Suprapubic skin (tissue), 4 donors: ENCODE results near the gene SUSD6. TPM values are rescaled to one million over a fixed set of nuclear protein-coding genes. Genes with fewer than 3 reads are reported as not detected.
"Not testable (repeated sequence)": the region's sequence is repeated elsewhere in the genome, so short reads cannot be mapped to it uniquely, and the experiment has no call there.

Experiments
- DNase-seq, 2 donors: peaks; one replicate each; pipeline ENCODE4 v3.0.0-alpha.2; 2019; ENCODE audit warnings: low spot score in 2 of 2
- H3K27ac ChIP-seq: fragments of 200-600 bp; sonication (generic); one replicate; pipeline ENCODE4 v1.5.1; 2019
- H3K27me3 ChIP-seq: fragments of 200-600 bp; sonication (generic); one replicate; pipeline ENCODE4 v1.5.1; 2019
- H3K36me3 ChIP-seq: fragments of 200-600 bp; sonication (generic); one replicate; pipeline ENCODE4 v1.5.1; 2019
- H3K4me1 ChIP-seq: fragments of 200-600 bp; sonication (generic); one replicate; pipeline ENCODE4 v1.5.1; 2019
- H3K4me3 ChIP-seq: fragments of 200-600 bp; sonication (generic); one replicate; pipeline ENCODE4 v1.5.1; 2019; ENCODE audit warnings: mild to moderate bottlenecking
- H3K9me3 ChIP-seq: fragments of 200-600 bp; sonication (generic); one replicate; pipeline ENCODE4 v1.5.1; 2019
- EP300 ChIP-seq: sonication (generic); formaldehyde crosslinking; IDR thresholded peaks from one replicate; pipeline ENCODE4 v1.6.1; 2017; ENCODE audit warnings: antibody characterized with exemption
- POLR2A ChIP-seq, 2 donors: fragments of 450-650 bp; IDR thresholded peaks; one replicate each; pipeline ENCODE4 v1.6.1; 2017; ENCODE audit warnings: antibody characterized with exemption in 2 of 2, mild to moderate bottlenecking in 2 of 2, moderate library complexity in 2 of 2
- POLR2AphosphoS5 ChIP-seq, 3 donors: sonication (generic); formaldehyde crosslinking; IDR thresholded peaks; one replicate each; pipeline ENCODE4 v1.6.1; 2017; ENCODE audit warnings: antibody characterized with exemption in 3 of 3
- WGBS: methylation state at CpG from one replicate; pipeline ENCODE4 v1.1.5; 2018; 5-methylcytosine and 5-hydroxymethylcytosine counted together
- total RNA-seq, 4 donors: library from RNA; depleted of rRNA; stranded (reverse); fragments of >200 nt; gene quantifications; one replicate each; pipeline ENCODE4 v1.1.0, GENCODE V29; 2016
- TF ChIP-seq, protein P1 (sequence below), 2 donors: fragments of 200-600 bp in 1 of 2; fragments of 450-650 bp in 1 of 2; sonication (generic) in 1 of 2; IDR thresholded peaks; one replicate each; pipeline ENCODE4 v1.5.1; 2016 to 2019; ENCODE audit warnings: antibody characterized with exemption in 2 of 2, mild to moderate bottlenecking in 1 of 2, moderate library complexity in 1 of 2

SUSD6 gene
- total RNA-seq, 4 donors from 2014 or later, result 45.1 to 60.4 (median 56.7) TPM

DNA sequence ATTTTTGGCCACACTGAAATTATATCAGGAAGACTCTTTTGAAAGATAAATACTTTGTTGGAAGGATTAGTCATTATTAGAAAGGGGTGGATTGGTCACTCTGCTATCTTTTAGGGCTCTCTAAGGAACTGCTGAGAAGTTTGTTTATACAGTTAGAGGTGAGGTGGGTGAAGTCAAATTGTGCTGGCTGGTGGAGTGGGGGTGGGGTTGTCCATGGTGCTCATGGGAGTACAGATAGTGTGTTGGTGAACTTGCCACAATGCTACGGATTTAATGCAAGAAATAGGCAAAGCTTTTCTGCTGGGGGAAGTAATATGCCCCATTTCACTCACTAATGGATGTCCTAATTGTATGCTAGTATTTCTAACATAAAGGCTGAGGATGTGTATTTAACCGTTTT lies 35.8 kb downstream of the SUSD6 start:
- Histone ChIP-seq H3K9me3 (no peaks in the 10 kb centered on the region), H3K4me1 (peaks cover 71% of the 10 kb centered on the region), H3K36me3 (no peaks in the 10 kb centered on the region), H3K27me3 (no peaks in the 10 kb centered on the region), H3K4me3 (no peak overlapping the region), H3K27ac (no peak overlapping the region)
- 94% methylated on average over 2 of the region's 2 CpGs for WGBS
- no peak for DNase-seq
- TF ChIP-seq EP300 (no peak), POLR2AphosphoS5 (IDR thresholded peaks at IDR 0.05) (no peak)
- TF ChIP-seq, protein P1, sequence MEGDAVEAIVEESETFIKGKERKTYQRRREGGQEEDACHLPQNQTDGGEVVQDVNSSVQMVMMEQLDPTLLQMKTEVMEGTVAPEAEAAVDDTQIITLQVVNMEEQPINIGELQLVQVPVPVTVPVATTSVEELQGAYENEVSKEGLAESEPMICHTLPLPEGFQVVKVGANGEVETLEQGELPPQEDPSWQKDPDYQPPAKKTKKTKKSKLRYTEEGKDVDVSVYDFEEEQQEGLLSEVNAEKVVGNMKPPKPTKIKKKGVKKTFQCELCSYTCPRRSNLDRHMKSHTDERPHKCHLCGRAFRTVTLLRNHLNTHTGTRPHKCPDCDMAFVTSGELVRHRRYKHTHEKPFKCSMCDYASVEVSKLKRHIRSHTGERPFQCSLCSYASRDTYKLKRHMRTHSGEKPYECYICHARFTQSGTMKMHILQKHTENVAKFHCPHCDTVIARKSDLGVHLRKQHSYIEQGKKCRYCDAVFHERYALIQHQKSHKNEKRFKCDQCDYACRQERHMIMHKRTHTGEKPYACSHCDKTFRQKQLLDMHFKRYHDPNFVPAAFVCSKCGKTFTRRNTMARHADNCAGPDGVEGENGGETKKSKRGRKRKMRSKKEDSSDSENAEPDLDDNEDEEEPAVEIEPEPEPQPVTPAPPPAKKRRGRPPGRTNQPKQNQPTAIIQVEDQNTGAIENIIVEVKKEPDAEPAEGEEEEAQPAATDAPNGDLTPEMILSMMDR (IDR thresholded peaks at IDR 0.05), result no peak

DNA sequence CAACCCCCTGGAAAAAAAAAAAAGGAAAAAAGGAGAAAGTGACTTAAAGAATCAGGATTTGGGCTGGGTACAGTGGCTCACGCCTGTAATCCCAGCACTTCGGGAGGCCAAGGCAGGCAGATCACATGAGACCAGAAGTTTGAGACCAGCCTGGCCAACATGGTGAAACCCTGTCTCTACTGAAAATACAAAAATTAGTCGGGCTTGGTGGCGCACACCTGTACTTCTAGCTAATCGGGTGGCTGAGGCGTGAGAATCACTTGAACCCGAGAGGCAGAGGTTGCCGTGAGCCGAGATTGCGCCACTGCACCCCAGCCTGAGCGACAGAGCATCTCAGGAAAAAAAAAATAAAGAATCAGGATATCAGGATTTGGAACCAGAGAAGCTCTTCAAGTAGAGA lies 36.2 kb downstream of the SUSD6 start:
- H3K27me3 ChIP-seq, H3K27ac ChIP-seq, H3K36me3 ChIP-seq, DNase-seq, H3K4me3 ChIP-seq, H3K9me3 ChIP-seq: not testable (repeated sequence)
- H3K4me1 ChIP-seq, result peaks cover 74% of the 10 kb centered on the region
- WGBS, result 93% methylated on average over 11 of the region's 11 CpGs

DNA sequence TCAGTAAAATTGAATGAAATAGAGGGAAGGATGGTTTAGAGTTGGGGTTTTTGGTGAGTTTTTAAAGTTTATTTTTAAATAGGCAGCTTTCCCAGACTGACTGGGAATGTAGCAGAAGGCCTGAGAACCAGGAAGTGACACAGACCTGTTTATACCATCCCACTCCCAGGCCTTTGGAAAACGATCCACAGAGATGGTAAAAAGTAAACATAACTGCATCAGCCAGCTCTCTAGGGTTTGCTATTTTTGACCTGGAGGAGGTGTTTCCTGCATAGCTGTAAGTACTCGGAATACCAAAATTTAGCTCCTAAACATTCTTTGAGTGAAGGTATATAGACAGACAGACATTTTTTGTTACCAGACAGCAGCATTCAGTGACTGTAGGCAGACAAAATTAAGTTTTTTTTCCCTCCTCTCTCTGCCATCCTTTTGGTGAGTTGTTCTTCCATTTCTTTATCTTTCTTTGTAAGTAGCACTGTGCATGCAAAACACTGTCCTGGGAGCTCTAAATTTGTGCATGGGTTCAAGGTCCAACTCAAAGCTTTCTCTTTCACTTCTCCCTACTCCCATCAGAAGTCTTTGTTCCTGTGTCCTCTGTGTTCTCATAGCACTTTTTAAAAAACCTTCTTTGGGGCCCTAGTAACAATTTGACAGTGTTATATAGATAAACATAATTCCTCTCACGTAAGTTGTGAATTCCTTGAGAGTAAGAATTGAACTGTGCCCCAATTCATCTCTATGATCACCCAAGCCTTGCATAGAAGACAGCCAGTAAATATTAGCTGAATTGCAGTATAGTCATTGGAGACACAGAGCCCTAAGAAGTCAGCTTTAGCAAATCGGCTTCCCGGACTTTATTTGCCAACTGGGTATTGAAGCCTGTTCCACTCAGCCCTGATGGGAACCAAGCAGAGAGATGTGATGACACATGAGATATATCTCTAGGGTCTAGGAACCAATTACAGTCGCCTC lies 37.4 kb downstream of the SUSD6 start:
- Histone ChIP-seq H3K9me3 (no peaks in the 10 kb centered on the region), H3K36me3 (no peaks in the 10 kb centered on the region), H3K27me3 (no peaks in the 10 kb centered on the region), H3K4me3 (no peak overlapping the region), H3K4me1 (peaks cover 74% of the 10 kb centered on the region), H3K27ac (no peak overlapping the region)
- DNase-seq, result no peak
- TF ChIP-seq EP300 (no peak), POLR2AphosphoS5 (IDR thresholded peaks at IDR 0.05) (no peak), POLR2A (IDR thresholded peaks at IDR 0.05) (no peak)
- TF ChIP-seq, protein P1 (IDR thresholded peaks at IDR 0.05), result no peak
- 33% methylated on average over 6 of the region's 6 CpGs for WGBS

DNA sequence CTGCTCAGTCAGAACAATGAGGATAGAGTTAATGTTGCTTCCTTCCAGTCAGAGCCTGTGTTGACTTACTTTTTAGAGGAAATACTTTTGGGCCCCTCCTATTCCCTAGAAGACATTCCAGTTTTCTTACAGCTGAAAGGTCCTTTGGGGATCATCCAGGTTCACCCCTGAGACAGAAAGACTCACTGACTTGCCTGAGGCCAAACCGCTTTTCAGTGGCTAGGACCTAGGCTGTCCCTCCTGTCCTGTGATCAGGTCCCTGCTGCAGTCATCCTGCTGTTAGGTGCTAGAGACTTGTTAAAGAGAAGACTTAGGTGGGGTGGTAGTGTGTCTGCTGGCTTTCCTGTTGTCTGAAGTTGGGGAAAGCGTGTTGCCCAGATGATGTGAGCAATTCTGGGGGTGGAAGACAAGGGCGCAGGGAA lies 39.6 kb downstream of the SUSD6 start:
- Histone ChIP-seq H3K9me3 (no peaks in the 10 kb centered on the region), H3K36me3 (no peaks in the 10 kb centered on the region), H3K4me3 (no peak overlapping the region), H3K4me1 (peaks cover 74% of the 10 kb centered on the region), H3K27me3 (no peaks in the 10 kb centered on the region), H3K27ac (no peak overlapping the region)
- TF ChIP-seq, protein P1 (IDR thresholded peaks at IDR 0.05), result no peak
- TF ChIP-seq POLR2A (IDR thresholded peaks at IDR 0.05), result no peak
- no peak for DNase-seq
- WGBS, result 66% methylated on average over 3 of the region's 3 CpGs

DNA sequence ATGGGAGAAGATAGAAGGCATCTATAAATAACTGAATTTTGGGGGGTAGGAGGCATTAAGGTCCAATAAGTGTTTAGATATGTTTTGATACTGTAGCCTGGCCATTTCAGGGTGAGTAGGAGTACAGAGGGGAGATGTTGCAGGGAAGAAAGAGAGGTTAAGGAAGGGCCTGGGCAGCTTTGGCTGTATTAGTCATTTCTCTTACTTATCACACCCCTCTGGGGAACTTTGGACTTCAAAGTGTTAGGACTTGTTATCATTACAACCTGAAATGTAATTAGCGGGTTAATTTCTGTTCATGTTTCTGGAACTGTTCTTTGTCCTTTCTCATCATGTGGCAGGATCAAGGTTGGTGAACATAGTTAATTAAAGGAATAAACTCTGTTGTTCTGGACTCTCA lies 40.3 kb downstream of the SUSD6 start:
- H3K4me1 ChIP-seq, result peaks cover 81% of the 10 kb centered on the region
- H3K36me3 ChIP-seq, result no peaks in the 10 kb centered on the region
- H3K9me3 ChIP-seq, result no peaks in the 10 kb centered on the region
- H3K27me3 ChIP-seq, result no peaks in the 10 kb centered on the region
- 62% methylated on average over 1 of the region's 1 CpG for WGBS
- no peak overlapping the region for H3K27ac ChIP-seq
- TF ChIP-seq, protein P1 (IDR thresholded peaks at IDR 0.05), result no peak
- no peak for TF ChIP-seq POLR2AphosphoS5 (IDR thresholded peaks at IDR 0.05)
- no peak for TF ChIP-seq POLR2A (IDR thresholded peaks at IDR 0.05)
- TF ChIP-seq EP300, result no peak
- no peak overlapping the region for H3K4me3 ChIP-seq
- no peak for DNase-seq
